Parathyroid adenoma (tissue), 2 donors: ENCODE measurements around the gene DSCAM.
"Not testable (repeated sequence)": the region's sequence is repeated elsewhere in the genome, so short reads cannot be mapped to it uniquely, and the experiment has no call there.

ENCODE experiments used
- H2AFZ ChIP-seq: fragments of 300-600 bp; sonication (generic); one replicate; pipeline ENCODE4 v1.7.0; 2017; ENCODE audit warnings: antibody characterized with exemption, mild to moderate bottlenecking
- H3K27ac ChIP-seq: fragments of 300-600 bp; sonication (generic); one replicate; pipeline ENCODE4 v1.7.0; 2017
- H3K27me3 ChIP-seq: fragments of 300-600 bp; sonication (generic); one replicate; pipeline ENCODE4 v1.7.0; 2017; ENCODE audit warnings: low read length; ENCODE audit not compliant: control insufficient read depth, insufficient read depth
- H3K36me3 ChIP-seq: fragments of 300-600 bp; sonication (generic); one replicate; pipeline ENCODE4 v1.7.0; 2017; ENCODE audit warnings: low read length; ENCODE audit not compliant: control insufficient read depth, insufficient read depth
- H3K4me1 ChIP-seq: fragments of 300-600 bp; sonication (generic); one replicate; pipeline ENCODE4 v1.7.0; 2017; ENCODE audit warnings: control low read depth
- H3K4me2 ChIP-seq: fragments of 300-600 bp; sonication (generic); one replicate; pipeline ENCODE4 v1.7.0; 2017; ENCODE audit warnings: low read length
- H3K4me3 ChIP-seq: fragments of 300-600 bp; sonication (generic); one replicate; pipeline ENCODE4 v1.7.0; 2017; ENCODE audit warnings: low read depth, low read length
- H3K79me2 ChIP-seq: fragments of 300-600 bp; sonication (generic); one replicate; pipeline ENCODE4 v1.7.0; 2017; ENCODE audit warnings: control low read depth
- H3K9ac ChIP-seq: fragments of 300-600 bp; sonication (generic); one replicate; pipeline ENCODE4 v1.7.0; 2017; ENCODE audit warnings: mild to moderate bottlenecking
- H3K9me3 ChIP-seq: fragments of 300-600 bp; sonication (generic); one replicate; pipeline ENCODE4 v1.7.0; 2017; ENCODE audit warnings: low read length; ENCODE audit not compliant: control insufficient read depth
- CTCF ChIP-seq: fragments of 300-600 bp; sonication (generic); IDR thresholded peaks from one replicate; pipeline ENCODE4 v1.7.0; 2017; ENCODE audit warnings: antibody characterized with exemption, mild to moderate bottlenecking
- donor health status: primary hyperparathyroidism.

The DSCAM gene

GRCh38 chr21:40272037-40272436 lies 574.9 kb downstream of the DSCAM start:
- no peak overlapping the region for H3K4me3 ChIP-seq
- no peak for TF ChIP-seq CTCF

GRCh38 chr21:40271164-40271563 lies 575.8 kb downstream of the DSCAM start:
- Histone ChIP-seq H3K4me3 (no peak overlapping the region), H2AFZ (no peak overlapping the region), H3K79me2 (no peaks in the 10 kb centered on the region), H3K9me3 (no peaks in the 10 kb centered on the region), H3K9ac (no peak overlapping the region), H3K27ac (no peak overlapping the region), H3K27me3 (no peaks in the 10 kb centered on the region), H3K36me3 (no peaks in the 10 kb centered on the region), H3K4me2 (no peak overlapping the region), H3K4me1 (no peaks in the 10 kb centered on the region)
- no peak for TF ChIP-seq CTCF

More at GRCh38 chr21:40272037-40272436, 574.9 kb downstream of the DSCAM start:
- H3K9ac ChIP-seq, result no peak overlapping the region
- H3K36me3 ChIP-seq, result no peaks in the 10 kb centered on the region
- no peaks in the 10 kb centered on the region for H3K9me3 ChIP-seq
- H3K4me1 ChIP-seq, result no peaks in the 10 kb centered on the region
- H3K79me2 ChIP-seq, result no peaks in the 10 kb centered on the region
- no peak overlapping the region for H3K27ac ChIP-seq
- no peak overlapping the region for H2AFZ ChIP-seq
- H3K4me2 ChIP-seq, result no peak overlapping the region
- H3K27me3 ChIP-seq, result no peaks in the 10 kb centered on the region

- H3K36me3 ChIP-seq, result no peaks in the 10 kb centered on the region
- H3K9me3 ChIP-seq, result no peaks in the 10 kb centered on the region
- H2AFZ ChIP-seq, result no peak overlapping the region
- H3K79me2 ChIP-seq, result no peaks in the 10 kb centered on the region
- H3K4me2 ChIP-seq, result no peak overlapping the region
- H3K27ac ChIP-seq, result no peak overlapping the region
- no peaks in the 10 kb centered on the region for H3K4me1 ChIP-seq
- H3K27me3 ChIP-seq, result no peaks in the 10 kb centered on the region
- TF ChIP-seq CTCF, result no peak
- no peak overlapping the region for H3K9ac ChIP-seq
- no peak overlapping the region for H3K4me3 ChIP-seq
Observed at GRCh38 chr21:40270047-40270446, 576.9 kb downstream of the DSCAM start.

- Histone ChIP-seq H3K4me2 (no peak overlapping the region), H3K27me3 (no peaks in the 10 kb centered on the region), H3K9ac (no peak overlapping the region), H3K27ac (no peak overlapping the region), H3K36me3 (no peaks in the 10 kb centered on the region), H3K79me2 (no peaks in the 10 kb centered on the region), H3K9me3 (no peaks in the 10 kb centered on the region), H2AFZ (no peak overlapping the region), H3K4me1 (no peaks in the 10 kb centered on the region), H3K4me3 (no peak overlapping the region)
- no peak for TF ChIP-seq CTCF
Observed at GRCh38 chr21:40269239-40269638, 577.7 kb downstream of the DSCAM start.

GRCh38 chr21:40258456-40258855 lies 588.5 kb downstream of the DSCAM start:
- H2AFZ ChIP-seq, H3K36me3 ChIP-seq, H3K9me3 ChIP-seq, H3K4me3 ChIP-seq, H3K27me3 ChIP-seq, H3K79me2 ChIP-seq, H3K4me2 ChIP-seq, H3K4me1 ChIP-seq, H3K9ac ChIP-seq, H3K27ac ChIP-seq: not testable (repeated sequence)
